ENCODE measurements around the gene MRPL21.

Gene MRPL21

GRCh38 chr11:68934666-68935065, 31.0 kb upstream of the MRPL21 start:
- TF ChIP-seq, protein P1, sequence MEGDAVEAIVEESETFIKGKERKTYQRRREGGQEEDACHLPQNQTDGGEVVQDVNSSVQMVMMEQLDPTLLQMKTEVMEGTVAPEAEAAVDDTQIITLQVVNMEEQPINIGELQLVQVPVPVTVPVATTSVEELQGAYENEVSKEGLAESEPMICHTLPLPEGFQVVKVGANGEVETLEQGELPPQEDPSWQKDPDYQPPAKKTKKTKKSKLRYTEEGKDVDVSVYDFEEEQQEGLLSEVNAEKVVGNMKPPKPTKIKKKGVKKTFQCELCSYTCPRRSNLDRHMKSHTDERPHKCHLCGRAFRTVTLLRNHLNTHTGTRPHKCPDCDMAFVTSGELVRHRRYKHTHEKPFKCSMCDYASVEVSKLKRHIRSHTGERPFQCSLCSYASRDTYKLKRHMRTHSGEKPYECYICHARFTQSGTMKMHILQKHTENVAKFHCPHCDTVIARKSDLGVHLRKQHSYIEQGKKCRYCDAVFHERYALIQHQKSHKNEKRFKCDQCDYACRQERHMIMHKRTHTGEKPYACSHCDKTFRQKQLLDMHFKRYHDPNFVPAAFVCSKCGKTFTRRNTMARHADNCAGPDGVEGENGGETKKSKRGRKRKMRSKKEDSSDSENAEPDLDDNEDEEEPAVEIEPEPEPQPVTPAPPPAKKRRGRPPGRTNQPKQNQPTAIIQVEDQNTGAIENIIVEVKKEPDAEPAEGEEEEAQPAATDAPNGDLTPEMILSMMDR (IDR thresholded peaks at IDR 0.05; ENCODE audit: low read depth, low read length) = no peak
- no peak overlapping the region for H3K4me3 ChIP-seq (ENCODE audit: low read depth, low read length)

- TF ChIP-seq, protein P1 (IDR thresholded peaks at IDR 0.05; ENCODE audit: low read depth, low read length) = no peak
- H3K4me3 ChIP-seq (ENCODE audit: low read depth, low read length) = no peak overlapping the region
Observed at GRCh38 chr11:68934321-68934645, 30.7 kb upstream of the MRPL21 start.

DNA sequence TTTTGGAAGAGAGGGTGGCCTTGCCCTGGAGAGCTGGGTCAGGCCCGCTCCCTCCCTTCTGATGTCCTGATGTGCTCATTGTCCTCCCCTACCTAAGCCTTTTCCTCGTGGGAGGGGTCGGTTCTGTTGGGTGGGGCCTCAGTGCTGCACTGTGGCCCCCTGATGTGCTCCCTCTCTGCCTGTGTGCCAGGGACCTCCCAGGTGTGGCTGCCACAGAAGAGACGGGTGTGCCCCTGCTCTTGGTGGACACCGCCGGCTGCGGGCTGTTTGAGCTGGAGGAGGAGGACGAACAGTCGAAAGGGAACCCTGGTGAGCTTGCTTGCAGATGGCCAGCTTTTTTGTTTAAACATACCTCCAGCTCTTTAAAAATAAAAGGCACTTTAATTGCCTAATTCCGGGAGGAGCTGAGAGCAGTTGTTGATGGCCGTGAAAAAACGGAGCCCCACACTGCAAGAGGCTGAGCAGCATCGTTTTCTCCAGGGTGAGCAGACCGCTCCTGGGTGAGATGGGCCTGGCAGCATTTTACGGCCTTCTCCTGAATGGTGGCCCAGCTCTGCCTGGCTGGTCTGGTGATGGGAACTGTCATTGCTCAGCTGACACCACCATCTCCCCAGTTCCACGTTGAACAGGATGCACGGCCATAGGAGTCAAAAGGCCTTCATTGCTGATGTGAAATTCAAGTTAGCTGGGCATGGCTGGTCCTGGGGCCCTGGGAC, 30.1 kb upstream of the MRPL21 start:
- no peak overlapping the region for H3K4me3 ChIP-seq (ENCODE audit: low read depth, low read length)
- TF ChIP-seq, protein P1 (IDR thresholded peaks at IDR 0.05; ENCODE audit: low read depth, low read length) = no peak

- no peak overlapping the region for H3K4me3 ChIP-seq (ENCODE audit: low read depth, low read length)
- TF ChIP-seq, protein P1 (IDR thresholded peaks at IDR 0.05; ENCODE audit: low read depth, low read length) = no peak
Observed at GRCh38 chr11:68932933-68933577, 29.4 kb upstream of the MRPL21 start.

- no peak overlapping the region for H3K4me3 ChIP-seq (ENCODE audit: low read depth, low read length)
- TF ChIP-seq, protein P1 (IDR thresholded peaks at IDR 0.05; ENCODE audit: low read depth, low read length) = no peak
Observed at GRCh38 chr11:68932358-68932757, 28.7 kb upstream of the MRPL21 start.

- TF ChIP-seq, protein P1 (IDR thresholded peaks at IDR 0.05; ENCODE audit: low read depth, low read length) = no peak
- H3K4me3 ChIP-seq (ENCODE audit: low read depth, low read length) = no peak overlapping the region
Observed at GRCh38 chr11:68931911-68932310, 28.3 kb upstream of the MRPL21 start.

Measured in WI38 (cell line).